Measurements from ENCODE around the gene MACROD2.

GRCh38 chr20:15835811-15836210 lies 1840.5 kb downstream of the MACROD2 start:
- TF ChIP-seq EZH2phosphoT487 (IDR thresholded peaks at IDR 0.05; ENCODE audit: borderline replicate concordance) (no peak), POLR2A (IDR thresholded peaks at IDR 0.05; ENCODE audit: borderline replicate concordance, extremely low read depth, insufficient read depth, insufficient read length) (no peak), POLR2AphosphoS5 (IDR thresholded peaks at IDR 0.05; ENCODE audit: low read depth, low read length) (no peak), CTCF (IDR thresholded peaks at IDR 0.05 in 2 of 3, conservative IDR thresholded peaks at IDR 0.05 in 1 of 3; ENCODE audit: borderline replicate concordance in 1 of 3, insufficient read depth in 1 of 3, low read depth in 2 of 3, low read length in 2 of 3) (no peak)

Data from HCT116 (cell line).